Endodermal cell (in vitro differentiated cells): ENCODE data around the gene EIF4G3. TPM values are rescaled to one million over a fixed set of nuclear protein-coding genes. Genes with fewer than 3 reads are reported as not detected.

ENCODE experiments used
- DNase-seq: peaks from one replicate; pipeline ENCODE4 v3.0.0-alpha.2; 2017
- H3K27ac ChIP-seq: 2 replicates; pipeline ENCODE4 v1.5.1; 2013; ENCODE audit warnings: mild to moderate bottlenecking, low read depth, low read length, moderate library complexity
- H3K27me3 ChIP-seq: 2 replicates; pipeline ENCODE4 v1.6.1; 2013; ENCODE audit warnings: mild to moderate bottlenecking, low read length, moderate library complexity; ENCODE audit not compliant: insufficient read depth, control insufficient read depth, poor library complexity, severe bottlenecking
- H3K36me3 ChIP-seq: 2 replicates; pipeline ENCODE4 v1.7.0; 2013; ENCODE audit warnings: mild to moderate bottlenecking, low read length, moderate library complexity; ENCODE audit not compliant: control insufficient read depth, insufficient read depth
- H3K4me1 ChIP-seq: one replicate; pipeline ENCODE4 v1.7.0; 2013; ENCODE audit warnings: low read length; ENCODE audit not compliant: control insufficient read depth, insufficient read depth
- H3K4me3 ChIP-seq: 2 replicates; pipeline ENCODE4 v1.5.1; 2013; ENCODE audit warnings: mild to moderate bottlenecking, low read length, moderate library complexity
- H3K9ac ChIP-seq: 2 replicates; pipeline ENCODE4 v1.6.1; 2013; ENCODE audit warnings: mild to moderate bottlenecking, low read length, moderate library complexity; ENCODE audit not compliant: poor library complexity, severe bottlenecking; ENCODE audit errors: extremely low read depth
- H3K9me3 ChIP-seq: 2 replicates; pipeline ENCODE4 v1.6.1; 2013; ENCODE audit warnings: mild to moderate bottlenecking, low read length, moderate library complexity; ENCODE audit not compliant: control insufficient read depth
- H3K27ac Mint-ChIP-seq: 2 replicates; pipeline ENCODE4 v1.8.0; 2020; ENCODE audit warnings: mixed read lengths
- H3K27me3 Mint-ChIP-seq: 2 replicates; pipeline ENCODE4 v1.8.0; 2021; ENCODE audit warnings: mild to moderate bottlenecking, mixed read lengths; ENCODE audit not compliant: insufficient read depth
- H3K36me3 Mint-ChIP-seq: 2 replicates; pipeline ENCODE4 v1.8.0; 2020; ENCODE audit warnings: low read depth, mixed read lengths
- H3K4me1 Mint-ChIP-seq: 2 replicates; pipeline ENCODE4 v1.8.0; 2020; ENCODE audit warnings: mixed read lengths
- H3K4me3 Mint-ChIP-seq: 2 replicates; pipeline ENCODE4 v1.8.0; 2020; ENCODE audit warnings: mild to moderate bottlenecking, moderate library complexity, mixed read lengths
- H3K9me3 Mint-ChIP-seq: 2 replicates; pipeline ENCODE4 v1.8.0; 2020; ENCODE audit warnings: mild to moderate bottlenecking, mixed read lengths
- WGBS, 2 experiments: methylation state at CpG; one replicate each; pipeline versions ENCODE4 v1.1.5 to v1.1.7; 2013; ENCODE audit warnings: missing lambda C conversion rate in 2 of 2, mixed read lengths in 1 of 2; ENCODE audit not compliant: insufficient coverage in 1 of 2, insufficient read length in 1 of 2; 5-methylcytosine and 5-hydroxymethylcytosine counted together
- total RNA-seq, 2 donors: library from RNA; stranded (reverse); fragmentation: NEBNext Ultra II Directional in 1 of 2; extraction: Animal tissue kit (Norgen Biotek cat#: 25700) in 1 of 2; gene quantifications; 2 replicates in 1 of 2; 3 replicates in 1 of 2; pipeline ENCODE4 v1.2.1, GENCODE V29; 2021
- TF ChIP-seq, protein P1 (sequence below): fragments of 200-600 bp; sonication (generic); conservative IDR thresholded peaks from 2 replicates; pipeline ENCODE4 v1.5.0; 2021; ENCODE audit warnings: antibody characterized with exemption, mild to moderate bottlenecking

Gene EIF4G3
- total RNA-seq, 2 donors from 2014 or later, result 101 to 103 TPM

DNA sequence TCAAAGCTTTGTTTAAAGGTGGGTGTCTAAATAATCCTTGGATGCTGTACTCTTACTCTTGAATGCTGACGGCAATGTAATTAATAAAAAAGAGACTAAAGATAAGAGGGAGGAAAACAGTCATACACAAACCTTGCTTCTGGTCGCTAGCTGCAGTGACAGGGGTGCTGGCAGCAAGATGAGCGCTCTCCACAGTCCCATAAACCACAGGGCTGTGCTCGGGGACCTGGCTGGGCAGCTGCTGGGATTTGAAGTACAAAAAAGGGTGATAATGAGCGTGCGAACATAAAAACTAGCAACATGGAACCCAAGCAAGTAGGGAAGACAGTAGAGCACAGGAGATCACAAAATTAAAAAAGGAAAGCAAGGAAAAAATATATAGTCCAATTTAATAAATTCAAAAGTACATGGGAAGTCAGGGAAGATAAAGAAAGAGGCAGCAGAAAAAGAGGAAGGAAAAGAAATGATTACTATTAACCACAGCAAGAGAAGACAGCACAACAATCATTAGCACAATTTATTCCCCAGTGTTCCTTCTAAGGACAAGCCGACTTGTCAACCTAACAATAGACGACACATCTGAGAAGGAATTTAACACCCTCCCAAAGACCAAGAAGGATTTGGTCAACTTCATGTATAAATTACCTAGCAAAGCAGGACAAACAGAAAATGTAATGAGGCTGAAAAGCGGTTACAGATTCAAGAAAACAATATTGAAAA lies 226.7 kb downstream of the EIF4G3 start:
- H3K36me3 ChIP-seq, result peaks cover 36% of the 10 kb centered on the region
- H3K4me1 Mint-ChIP-seq, result peaks cover 13% of the 10 kb centered on the region
- peak overlapping the region; percentile 0 for H3K9ac ChIP-seq
- H3K4me3 Mint-ChIP-seq, result no peak overlapping the region
- H3K27ac Mint-ChIP-seq, result peak overlapping the region; percentile 89
- H3K27me3 ChIP-seq, result no peaks in the 10 kb centered on the region
- H3K27me3 Mint-ChIP-seq, result no peaks in the 10 kb centered on the region
- H3K9me3 ChIP-seq, result no peaks in the 10 kb centered on the region
- H3K4me3 ChIP-seq, result peak overlapping the region; percentile 53
- TF ChIP-seq, protein P1, sequence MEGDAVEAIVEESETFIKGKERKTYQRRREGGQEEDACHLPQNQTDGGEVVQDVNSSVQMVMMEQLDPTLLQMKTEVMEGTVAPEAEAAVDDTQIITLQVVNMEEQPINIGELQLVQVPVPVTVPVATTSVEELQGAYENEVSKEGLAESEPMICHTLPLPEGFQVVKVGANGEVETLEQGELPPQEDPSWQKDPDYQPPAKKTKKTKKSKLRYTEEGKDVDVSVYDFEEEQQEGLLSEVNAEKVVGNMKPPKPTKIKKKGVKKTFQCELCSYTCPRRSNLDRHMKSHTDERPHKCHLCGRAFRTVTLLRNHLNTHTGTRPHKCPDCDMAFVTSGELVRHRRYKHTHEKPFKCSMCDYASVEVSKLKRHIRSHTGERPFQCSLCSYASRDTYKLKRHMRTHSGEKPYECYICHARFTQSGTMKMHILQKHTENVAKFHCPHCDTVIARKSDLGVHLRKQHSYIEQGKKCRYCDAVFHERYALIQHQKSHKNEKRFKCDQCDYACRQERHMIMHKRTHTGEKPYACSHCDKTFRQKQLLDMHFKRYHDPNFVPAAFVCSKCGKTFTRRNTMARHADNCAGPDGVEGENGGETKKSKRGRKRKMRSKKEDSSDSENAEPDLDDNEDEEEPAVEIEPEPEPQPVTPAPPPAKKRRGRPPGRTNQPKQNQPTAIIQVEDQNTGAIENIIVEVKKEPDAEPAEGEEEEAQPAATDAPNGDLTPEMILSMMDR, result no peak
- peak overlapping the region; percentile 52 for H3K27ac ChIP-seq
- H3K36me3 Mint-ChIP-seq, result peaks cover 44% of the 10 kb centered on the region
- no peak for DNase-seq
- WGBS, 2 experiments, result 86% methylated on average over 9 of the region's 9 CpGs; no CpG with 5 or more reads in 1 of the 2 experiments
- no peaks in the 10 kb centered on the region for H3K4me1 ChIP-seq
- H3K9me3 Mint-ChIP-seq, result no peaks in the 10 kb centered on the region

DNA sequence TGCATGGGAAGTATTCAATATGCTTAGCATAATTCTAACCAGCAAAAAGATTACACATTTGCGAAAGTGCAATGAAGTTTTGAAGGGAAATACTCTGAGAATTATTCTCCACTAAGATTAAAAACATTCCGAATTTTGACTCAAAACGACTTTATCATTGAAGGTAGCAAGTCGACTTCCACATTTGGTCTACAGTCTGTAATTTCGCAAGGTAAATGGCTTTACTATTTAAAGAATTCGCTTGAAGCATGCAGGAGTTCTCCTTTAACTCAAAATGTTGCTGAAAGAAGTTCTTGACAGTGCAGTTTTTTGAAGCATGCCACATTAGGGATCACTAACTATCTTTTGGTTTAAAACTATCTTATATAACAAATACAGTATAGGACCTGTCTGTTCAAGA lies 228.6 kb downstream of the EIF4G3 start:
- H3K27me3 Mint-ChIP-seq, result no peaks in the 10 kb centered on the region
- H3K9me3 Mint-ChIP-seq, result no peaks in the 10 kb centered on the region
- WGBS, 2 experiments, result 79 to 85% methylated on average over 5 to 6 of the region's 6 CpGs
- no peak overlapping the region for H3K9ac ChIP-seq
- no peak overlapping the region for H3K27ac ChIP-seq
- H3K36me3 Mint-ChIP-seq, result peaks cover 45% of the 10 kb centered on the region
- H3K27ac Mint-ChIP-seq, result no peak overlapping the region
- no peak for DNase-seq
- TF ChIP-seq, protein P1, result no peak
- H3K4me3 ChIP-seq, result no peak overlapping the region
- no peaks in the 10 kb centered on the region for H3K4me1 ChIP-seq
- no peak overlapping the region for H3K4me3 Mint-ChIP-seq
- peaks cover 13% of the 10 kb centered on the region for H3K4me1 Mint-ChIP-seq
- no peaks in the 10 kb centered on the region for H3K27me3 ChIP-seq
- H3K9me3 ChIP-seq, result no peaks in the 10 kb centered on the region
- peaks cover 43% of the 10 kb centered on the region for H3K36me3 ChIP-seq

DNA sequence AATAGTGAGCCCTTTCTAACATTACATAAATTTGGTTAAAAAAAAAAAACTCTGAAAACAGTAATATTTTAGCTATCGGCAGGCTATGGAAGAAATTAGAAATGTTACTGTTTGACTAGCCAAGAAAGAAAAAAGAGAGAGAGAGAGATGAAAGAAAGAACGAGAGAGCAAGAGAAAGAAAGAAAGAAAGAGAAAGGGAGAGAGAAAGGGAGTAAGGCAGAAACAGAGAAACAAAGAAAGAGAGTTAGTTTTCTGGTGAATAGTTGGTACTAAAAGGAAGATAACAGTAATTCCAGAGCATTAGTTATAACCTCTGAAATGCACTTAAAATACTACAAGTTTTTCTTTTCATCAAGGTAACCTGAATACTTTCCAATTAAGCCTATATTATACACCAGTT lies 229.3 kb downstream of the EIF4G3 start:
- Histone ChIP-seq H3K27ac (no peak overlapping the region), H3K36me3 (peaks cover 40% of the 10 kb centered on the region), H3K4me1 (no peaks in the 10 kb centered on the region), H3K27me3 (no peaks in the 10 kb centered on the region), H3K9me3 (no peaks in the 10 kb centered on the region), H3K9ac (no peak overlapping the region), H3K4me3 (no peak overlapping the region)
- no peak for DNase-seq
- H3K4me1 Mint-ChIP-seq, result peaks cover 13% of the 10 kb centered on the region
- H3K27me3 Mint-ChIP-seq, result no peaks in the 10 kb centered on the region
- H3K36me3 Mint-ChIP-seq, result peaks cover 40% of the 10 kb centered on the region
- no peaks in the 10 kb centered on the region for H3K9me3 Mint-ChIP-seq
- no peak overlapping the region for H3K4me3 Mint-ChIP-seq
- peak overlapping the region; percentile 82 for H3K27ac Mint-ChIP-seq
- 92% methylated on average over 2 of the region's 2 CpGs for WGBS, 2 experiments
- TF ChIP-seq, protein P1, result no peak
